NCI-H1105 (cell line): Measurements from ENCODE around the gene NDUFS6.

Source experiments
- DNase-seq: peaks from one replicate; lab custom pipeline; 2025; lab: John Stamatoyannopoulos, UW

NDUFS6 gene

GRCh38 chr5:1853531-1853930 lies 52.3 kb downstream of the NDUFS6 start:
- no peak for DNase-seq

GRCh38 chr5:1855075-1855474 lies 53.9 kb downstream of the NDUFS6 start:
- no peak for DNase-seq

GRCh38 chr5:1855596-1855995 lies 54.4 kb downstream of the NDUFS6 start:
- no peak for DNase-seq

- no peak for DNase-seq
Measured at GRCh38 chr5:1856596-1857255, 55.5 kb downstream of the NDUFS6 start.

GRCh38 chr5:1857256-1857600 lies 56.0 kb downstream of the NDUFS6 start:
- no peak for DNase-seq

GRCh38 chr5:1858436-1858835 lies 57.2 kb downstream of the NDUFS6 start:
- no peak for DNase-seq

- no peak for DNase-seq
Measured at GRCh38 chr5:1859099-1859498, 57.9 kb downstream of the NDUFS6 start.

GRCh38 chr5:1860021-1860610 lies 58.9 kb downstream of the NDUFS6 start:
- DNase-seq: no peak

- DNase-seq: no peak
Measured at GRCh38 chr5:1860949-1861348, 59.7 kb downstream of the NDUFS6 start.

GRCh38 chr5:1864896-1865440 lies 63.8 kb downstream of the NDUFS6 start:
- no peak for DNase-seq

- no peak for DNase-seq
Measured at GRCh38 chr5:1865486-1865885, 64.3 kb downstream of the NDUFS6 start.
